Peyer's patch (tissue), 4 donors: ENCODE data around the gene GLUL. TPM values are rescaled to one million over a fixed set of nuclear protein-coding genes. Genes with fewer than 3 reads are reported as not detected.

Source experiments
- DNase-seq, 3 donors: peaks; one replicate each; pipeline ENCODE4 v3.0.0-alpha.2; 2017 to 2019
- H3K27ac ChIP-seq, 4 donors: fragments of 200-600 bp; sonication (generic); one replicate each; pipeline ENCODE4 v1.5.1; 2016 to 2019
- H3K27me3 ChIP-seq, 2 donors: fragments of 200-600 bp; sonication (generic); one replicate each; pipeline ENCODE4 v1.5.1; 2019
- H3K36me3 ChIP-seq, 3 donors: fragments of 200-600 bp; sonication (generic); one replicate each; pipeline ENCODE4 v1.5.1; 2016 to 2019
- H3K4me1 ChIP-seq, 4 donors: fragments of 200-600 bp; sonication (generic); one replicate each; pipeline ENCODE4 v1.5.1; 2016 to 2019
- H3K4me3 ChIP-seq, 4 donors: fragments of 200-600 bp; sonication (generic); 1 replicate in 3 of 4; 2 replicates in 1 of 4; pipeline ENCODE4 v1.5.1; 2016 to 2019; ENCODE audit warnings: mild to moderate bottlenecking in 1 of 4
- H3K9me3 ChIP-seq, 4 donors: fragments of 200-600 bp; sonication (generic); one replicate each; pipeline ENCODE4 v1.5.1; 2016 to 2019; ENCODE audit warnings: mild to moderate bottlenecking in 1 of 4
- POLR2A ChIP-seq, 2 donors: fragments of 450-650 bp; IDR thresholded peaks; one replicate each; pipeline ENCODE4 v1.5.1; 2017; ENCODE audit warnings: antibody characterized with exemption in 2 of 2, mild to moderate bottlenecking in 2 of 2, moderate library complexity in 2 of 2
- total RNA-seq, 4 donors: library from RNA; depleted of rRNA; stranded (reverse); fragments of >200 nt; gene quantifications; one replicate each; pipeline ENCODE4 v1.1.0, GENCODE V29; 2016
- TF ChIP-seq, protein P1 (sequence below), 6 experiments: fragments of 450-650 bp in 4 of 6; fragments of 200-600 bp in 2 of 6; sonication (generic) in 1 of 6; IDR thresholded peaks; one replicate each; pipeline ENCODE4 v1.5.1; 2017 to 2019; ENCODE audit warnings: antibody characterized with exemption in 6 of 6, mild to moderate bottlenecking in 3 of 6, moderate library complexity in 1 of 6

Gene GLUL
- total RNA-seq, 4 donors from 2014 or later, result 148 to 864 (median 443) TPM

DNA sequence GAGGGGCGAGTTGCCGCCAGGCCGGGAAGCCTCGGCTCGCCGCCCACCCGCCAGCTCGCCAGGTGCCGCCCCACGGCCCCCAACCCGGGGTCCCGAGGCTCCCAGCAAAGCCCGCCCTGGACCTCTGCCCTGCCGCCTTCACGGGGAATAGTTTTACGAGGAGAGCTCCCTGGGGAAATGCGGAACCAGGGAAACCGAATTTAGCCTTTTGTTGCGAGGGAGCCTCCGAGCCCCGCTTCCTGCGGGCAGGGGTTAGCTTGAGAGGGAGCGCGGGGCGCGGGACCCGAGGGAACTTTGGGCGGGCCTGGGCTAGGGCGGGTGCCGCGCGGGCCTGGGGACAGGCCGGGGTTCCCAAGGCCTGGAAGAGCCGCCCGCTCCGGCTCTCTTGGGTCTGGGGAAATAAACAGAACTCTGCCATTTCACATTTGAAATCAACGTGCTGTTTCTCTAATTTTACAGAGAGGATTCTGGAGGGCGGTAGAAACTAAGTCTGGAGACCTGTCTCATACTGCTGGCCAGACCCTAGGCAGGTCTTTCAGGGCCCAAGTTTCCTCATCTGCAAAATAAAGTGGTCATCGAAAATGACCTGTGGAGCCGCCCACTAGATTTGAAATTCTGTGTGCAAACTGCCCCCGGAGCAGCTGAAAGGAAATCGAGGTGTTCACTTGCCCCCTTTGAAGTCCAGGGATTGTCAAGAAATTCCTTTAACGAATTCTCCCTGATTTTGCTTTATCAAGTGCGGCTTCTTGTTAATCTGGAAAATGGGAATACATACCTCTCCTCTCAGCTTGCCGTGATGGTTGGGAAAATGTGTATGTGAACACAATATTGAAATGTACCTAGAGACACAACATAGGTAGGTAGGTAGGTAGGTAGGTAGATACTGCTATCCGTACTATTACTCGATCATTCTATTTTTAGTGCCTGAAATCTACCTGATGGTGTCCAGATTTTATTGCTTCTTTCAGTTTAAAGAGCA, 749 bp upstream of the GLUL start:
- no peaks in the 10 kb centered on the region for H3K9me3 ChIP-seq
- peak overlapping the region; percentile 81 to 96 (median 90) for H3K27ac ChIP-seq
- peaks cover 0 to 14% (median 0%) of the 10 kb centered on the region in 3 donors for H3K36me3 ChIP-seq
- H3K4me1 ChIP-seq, result peaks cover 0 to 16% (median 8%) of the 10 kb centered on the region in 4 donors
- H3K27me3 ChIP-seq, result no peaks in the 10 kb centered on the region
- no peak for DNase-seq
- H3K4me3 ChIP-seq, result peak overlapping the region; percentile 54 to 77 (median 66)
- TF ChIP-seq, protein P1, sequence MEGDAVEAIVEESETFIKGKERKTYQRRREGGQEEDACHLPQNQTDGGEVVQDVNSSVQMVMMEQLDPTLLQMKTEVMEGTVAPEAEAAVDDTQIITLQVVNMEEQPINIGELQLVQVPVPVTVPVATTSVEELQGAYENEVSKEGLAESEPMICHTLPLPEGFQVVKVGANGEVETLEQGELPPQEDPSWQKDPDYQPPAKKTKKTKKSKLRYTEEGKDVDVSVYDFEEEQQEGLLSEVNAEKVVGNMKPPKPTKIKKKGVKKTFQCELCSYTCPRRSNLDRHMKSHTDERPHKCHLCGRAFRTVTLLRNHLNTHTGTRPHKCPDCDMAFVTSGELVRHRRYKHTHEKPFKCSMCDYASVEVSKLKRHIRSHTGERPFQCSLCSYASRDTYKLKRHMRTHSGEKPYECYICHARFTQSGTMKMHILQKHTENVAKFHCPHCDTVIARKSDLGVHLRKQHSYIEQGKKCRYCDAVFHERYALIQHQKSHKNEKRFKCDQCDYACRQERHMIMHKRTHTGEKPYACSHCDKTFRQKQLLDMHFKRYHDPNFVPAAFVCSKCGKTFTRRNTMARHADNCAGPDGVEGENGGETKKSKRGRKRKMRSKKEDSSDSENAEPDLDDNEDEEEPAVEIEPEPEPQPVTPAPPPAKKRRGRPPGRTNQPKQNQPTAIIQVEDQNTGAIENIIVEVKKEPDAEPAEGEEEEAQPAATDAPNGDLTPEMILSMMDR (IDR thresholded peaks at IDR 0.05), result no peak
- TF ChIP-seq POLR2A (IDR thresholded peaks at IDR 0.05), result no peak

DNA sequence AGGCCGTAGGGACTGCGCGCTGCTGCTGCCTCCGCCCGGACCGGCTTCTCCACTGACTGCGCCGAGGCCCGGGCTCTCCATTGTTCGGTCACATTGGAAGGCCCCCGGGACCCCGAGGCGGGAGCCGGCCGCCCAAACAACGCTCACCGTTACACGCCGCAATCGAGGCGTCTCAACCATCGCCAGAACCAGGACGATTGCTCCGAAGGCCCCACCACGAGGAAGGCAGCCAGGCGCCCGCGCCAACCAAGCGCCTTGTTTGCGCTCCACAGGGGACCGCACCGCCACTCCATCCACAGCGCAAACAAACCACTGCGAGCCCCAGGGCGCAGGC, 595 bp downstream of the GLUL start:
- Histone ChIP-seq H3K4me3 (peak overlapping the region; percentile 54 to 77 (median 66)), H3K36me3 (peaks cover 0 to 28% (median 0%) of the 10 kb centered on the region in 3 donors), H3K27me3 (no peaks in the 10 kb centered on the region), H3K27ac (peak overlapping the region; percentile 81 to 96 (median 90)), H3K4me1 (peaks cover 0 to 16% (median 4%) of the 10 kb centered on the region in 4 donors), H3K9me3 (no peaks in the 10 kb centered on the region)
- no peak for DNase-seq
- no peak for TF ChIP-seq POLR2A (IDR thresholded peaks at IDR 0.05)
- TF ChIP-seq, protein P1 (IDR thresholded peaks at IDR 0.05), result peak in 2 of 6 experiments; percentile 39 to 41

DNA sequence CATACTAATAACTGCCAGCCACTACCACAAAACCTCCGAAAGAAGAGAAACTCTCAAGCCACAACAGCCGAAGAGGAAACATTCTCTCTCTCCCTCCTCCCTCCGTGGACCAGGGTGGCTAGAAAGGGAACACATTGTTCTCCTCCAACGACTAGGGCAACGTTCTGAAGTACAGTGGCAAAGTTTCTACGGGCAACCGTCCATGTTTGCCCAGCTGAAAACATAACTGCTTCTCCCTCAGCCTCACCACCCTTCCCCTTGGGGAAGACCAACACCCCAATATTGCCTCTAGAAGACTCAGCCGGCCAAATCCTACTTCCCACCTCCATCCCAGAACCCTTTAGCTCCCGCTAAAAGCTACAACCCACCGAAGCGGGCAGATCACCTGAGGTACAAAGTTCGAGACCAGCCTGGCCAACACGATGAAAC, 2.0 kb downstream of the GLUL start:
- Histone ChIP-seq H3K36me3 (peaks cover 0 to 39% (median 0%) of the 10 kb centered on the region in 3 donors), H3K4me3 (peak overlapping the region; percentile 54 to 77 (median 66)), H3K9me3 (no peaks in the 10 kb centered on the region), H3K4me1 (peaks cover 0 to 16% (median 4%) of the 10 kb centered on the region in 4 donors), H3K27me3 (no peaks in the 10 kb centered on the region), H3K27ac (peak overlapping the region; percentile 81 to 96 (median 90))
- DNase-seq, result no peak
- no peak for TF ChIP-seq POLR2A (IDR thresholded peaks at IDR 0.05)
- TF ChIP-seq, protein P1 (IDR thresholded peaks at IDR 0.05), result no peak

DNA sequence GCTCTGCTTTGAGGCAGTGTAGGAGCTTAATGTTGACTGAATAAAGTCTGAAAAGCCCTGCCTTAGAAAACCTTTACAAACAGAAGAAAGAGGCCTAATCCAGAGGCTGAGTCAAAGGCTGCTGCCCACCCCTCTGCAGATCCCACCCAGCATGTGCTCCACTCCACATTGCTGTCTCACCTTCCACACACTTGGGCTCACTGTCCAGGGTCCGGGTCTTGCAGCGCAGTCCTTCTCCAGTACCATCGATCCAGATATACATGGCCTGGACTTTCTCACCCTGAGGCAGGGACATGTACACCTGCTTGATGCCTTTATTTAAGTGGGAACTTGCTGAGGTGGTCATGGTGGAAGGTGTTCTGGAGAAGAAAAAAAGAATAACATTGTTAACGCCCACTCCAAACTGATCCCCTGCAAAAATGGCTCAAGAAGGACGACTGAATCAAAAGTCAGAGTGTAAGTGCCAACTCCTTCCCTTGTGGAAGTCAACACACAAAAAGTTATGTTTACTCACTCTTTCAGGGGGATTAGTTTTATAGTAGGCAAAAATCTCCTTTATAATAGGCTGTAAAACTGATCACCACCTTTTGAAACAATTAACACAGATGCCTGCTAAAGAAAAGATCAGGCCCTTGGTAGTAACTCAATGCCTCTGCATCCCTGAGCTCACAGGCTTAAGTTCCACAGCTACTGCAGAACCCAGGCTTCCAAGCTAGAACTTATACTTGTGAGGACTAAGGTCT, 3.0 kb downstream of the GLUL start:
- no peak for TF ChIP-seq POLR2A (IDR thresholded peaks at IDR 0.05)
- TF ChIP-seq, protein P1 (IDR thresholded peaks at IDR 0.05), result no peak
- Histone ChIP-seq H3K27ac (peak overlapping the region in 3 of 4 donors; percentile 89 to 96 (median 90)), H3K36me3 (peaks cover 0 to 50% (median 0%) of the 10 kb centered on the region in 3 donors)

DNA sequence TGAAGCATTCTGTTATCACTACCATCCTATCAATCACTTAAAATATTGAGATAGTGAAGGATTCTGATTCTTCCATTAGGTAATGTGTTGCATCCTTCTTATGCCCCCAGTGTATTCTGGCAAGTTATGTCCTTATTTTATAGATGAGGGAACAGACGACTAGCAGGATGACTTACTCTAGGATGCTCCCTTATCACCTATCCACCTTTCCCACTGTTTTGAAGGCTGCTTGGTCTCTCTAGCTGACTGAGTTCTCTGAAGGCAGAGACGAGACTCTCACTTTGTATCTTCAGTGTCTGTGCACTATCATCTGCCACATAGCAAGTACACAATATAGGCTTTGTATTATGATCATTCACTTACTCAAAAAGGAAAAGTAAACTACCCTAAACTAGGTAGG, 4.0 kb downstream of the GLUL start:
- peak overlapping the region in 1 of 4 donors; percentile 13 for H3K27ac ChIP-seq

More for the DNA sequence above, 3.0 kb downstream of the GLUL start:
- no peaks in the 10 kb centered on the region for H3K27me3 ChIP-seq
- no peaks in the 10 kb centered on the region for H3K9me3 ChIP-seq
- H3K4me3 ChIP-seq, result peak overlapping the region; percentile 54 to 77 (median 66)
- DNase-seq, result no peak
- H3K4me1 ChIP-seq, result peaks cover 0 to 16% (median 4%) of the 10 kb centered on the region in 4 donors

More for the DNA sequence above, 4.0 kb downstream of the GLUL start:
- TF ChIP-seq, protein P1 (IDR thresholded peaks at IDR 0.05), result no peak
- TF ChIP-seq POLR2A (IDR thresholded peaks at IDR 0.05), result no peak
- H3K4me1 ChIP-seq, result peaks cover 0 to 16% (median 1%) of the 10 kb centered on the region in 4 donors
- DNase-seq, result no peak
- H3K36me3 ChIP-seq, result peaks cover 0 to 60% (median 0%) of the 10 kb centered on the region in 3 donors
- no peaks in the 10 kb centered on the region for H3K9me3 ChIP-seq
- H3K4me3 ChIP-seq, result peak overlapping the region in 3 of 4 donors; percentile 66 to 77 (median 67)
- no peaks in the 10 kb centered on the region for H3K27me3 ChIP-seq
